Ishikawa (cell line): ENCODE results near the gene AURKAIP1.

ENCODE experiments used
- CREB1 ChIP-seq: IDR thresholded peaks from 2 replicates; pipeline ENCODE4 v1.6.1; 2012; ENCODE audit warnings: low read depth
- EGR1 ChIP-seq: IDR thresholded peaks from 2 replicates; pipeline ENCODE4 v1.6.1; 2012
- RAD21 ChIP-seq: IDR thresholded peaks from 2 replicates; pipeline ENCODE4 v1.6.1; 2012; ENCODE audit warnings: low read depth
- TAF1 ChIP-seq: IDR thresholded peaks from 2 replicates; pipeline ENCODE4 v1.6.1; 2012; ENCODE audit warnings: low read depth, mild to moderate bottlenecking
- TCF12 ChIP-seq: IDR thresholded peaks from 2 replicates; pipeline ENCODE4 v1.6.1; 2012; ENCODE audit warnings: low read depth
- USF1 ChIP-seq: IDR thresholded peaks from 2 replicates; pipeline ENCODE4 v1.6.1; 2012
- YY1 ChIP-seq: IDR thresholded peaks from 2 replicates; pipeline ENCODE4 v1.6.1; 2012; ENCODE audit warnings: low read depth

DNA sequence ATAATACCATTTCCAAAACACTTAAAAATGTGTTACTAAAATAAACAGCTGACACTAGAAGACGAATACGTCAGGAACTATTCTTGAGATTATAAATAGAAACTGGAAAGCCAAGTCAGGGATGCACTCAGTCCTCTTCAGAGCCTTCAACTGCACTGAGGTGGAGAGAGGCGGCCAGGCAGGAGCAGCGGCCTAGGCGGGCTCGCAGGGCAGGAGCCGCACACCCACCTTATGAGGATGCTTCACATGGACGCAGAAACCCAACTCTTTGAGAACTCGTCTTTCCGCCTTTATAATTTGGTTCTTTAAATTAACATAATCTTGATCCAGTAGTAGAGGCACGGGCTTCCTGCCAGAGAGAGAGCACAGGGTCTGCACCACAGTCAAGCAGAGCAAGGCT, 20.2 kb upstream of the AURKAIP1 start:
- TF ChIP-seq USF1: no peak
- no peak for TF ChIP-seq CREB1
- TF ChIP-seq TCF12: no peak
- TF ChIP-seq RAD21: no peak
- no peak for TF ChIP-seq EGR1
- TF ChIP-seq TAF1: no peak
- no peak for TF ChIP-seq YY1
